Measurements from ENCODE around the gene SDF2L1.

DNA sequence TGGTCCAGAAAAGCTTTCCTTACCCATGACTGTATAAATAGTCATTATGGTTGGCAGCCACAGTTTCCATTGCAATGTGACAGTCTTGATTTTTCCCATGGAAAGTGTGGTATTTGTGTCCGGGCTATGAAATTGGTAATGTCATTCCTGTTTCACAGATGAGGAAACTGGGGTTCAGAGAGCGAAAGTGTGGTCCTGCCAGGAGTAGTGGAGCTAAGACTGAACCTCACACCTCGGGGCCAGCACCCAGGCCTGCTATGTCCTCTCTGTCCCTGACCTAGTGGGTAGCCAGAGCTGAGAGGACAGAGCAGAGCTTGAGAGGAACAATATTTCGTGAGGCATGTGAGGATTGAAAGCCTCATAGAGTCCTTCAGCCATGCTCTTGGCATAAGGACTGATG, 11.1 kb upstream of the SDF2L1 start:
- TF ChIP-seq CTCF (IDR thresholded peaks at IDR 0.05; ENCODE audit: low read length) (no peak), EZH2 (IDR thresholded peaks at IDR 0.05; ENCODE audit: borderline replicate concordance, low read length) (no peak)

Measured in OCI-LY1 (cell line).